Astrocyte (in vitro differentiated cells and primary cell): ENCODE data around the gene LRRC15. TPM values are rescaled to one million over a fixed set of nuclear protein-coding genes. Genes with fewer than 3 reads are reported as not detected.

Source experiments
- DNase-seq: peaks from one replicate; pipeline ENCODE4 v3.0.0-alpha.2; 2010; ENCODE audit warnings: low read depth
- FAIRE-seq: peaks from 2 replicates; lab custom pipeline; 2011; peaks lifted over from hg19 to GRCh38; lab: Jason Lieb, UNC
- H2AFZ ChIP-seq: 2 replicates; pipeline ENCODE4 v1.6.0; 2012; ENCODE audit warnings: low read depth, low read length, inconsistent platforms
- H3K27ac ChIP-seq: 2 replicates; pipeline ENCODE4 v1.5.1; 2011; ENCODE audit warnings: low read depth, low read length, inconsistent platforms
- H3K27me3 ChIP-seq: 2 replicates; pipeline ENCODE4 v1.6.0; 2011; ENCODE audit warnings: low read length, inconsistent platforms; ENCODE audit not compliant: insufficient read depth
- H3K36me3 ChIP-seq: 2 replicates; pipeline ENCODE4 v1.5.1; 2011; ENCODE audit warnings: low read length, inconsistent platforms; ENCODE audit not compliant: insufficient read depth
- H3K4me1 ChIP-seq: 2 replicates; pipeline ENCODE4 v1.5.1; 2011; ENCODE audit warnings: low read length, inconsistent platforms; ENCODE audit not compliant: insufficient read depth
- H3K4me2 ChIP-seq: 2 replicates; pipeline ENCODE4 v1.6.0; 2012; ENCODE audit warnings: low read length, inconsistent platforms
- H3K4me3 ChIP-seq: 2 replicates; pipeline ENCODE4 v1.5.1; 2011; ENCODE audit warnings: low read depth, mild to moderate bottlenecking, low read length, inconsistent platforms; ENCODE audit not compliant: insufficient read depth
- H3K79me2 ChIP-seq: 2 replicates; pipeline ENCODE4 v1.6.0; 2012; ENCODE audit warnings: mild to moderate bottlenecking, low read length, inconsistent platforms; ENCODE audit not compliant: insufficient read depth
- H3K9ac ChIP-seq: 2 replicates; pipeline ENCODE4 v1.6.0; 2012; ENCODE audit warnings: mild to moderate bottlenecking, low read length, inconsistent platforms
- H3K9me3 ChIP-seq: 2 replicates; pipeline ENCODE4 v1.5.1; 2012; ENCODE audit warnings: low read depth, mild to moderate bottlenecking, low read length, inconsistent platforms; ENCODE audit not compliant: insufficient read depth
- H4K20me1 ChIP-seq: 2 replicates; pipeline ENCODE4 v1.6.0; 2012; ENCODE audit warnings: low read length, inconsistent platforms; ENCODE audit not compliant: insufficient read depth
- H3K27ac Mint-ChIP-seq: one replicate; pipeline ENCODE4 v1.8.0; 2021; ENCODE audit warnings: mild to moderate bottlenecking, mixed read lengths; ENCODE audit not compliant: unreplicated experiment
- H3K27me3 Mint-ChIP-seq: one replicate; pipeline ENCODE4 v1.8.0; 2021; ENCODE audit warnings: low read depth, mixed read lengths; ENCODE audit not compliant: unreplicated experiment
- H3K36me3 Mint-ChIP-seq: one replicate; pipeline ENCODE4 v1.8.0; 2021; ENCODE audit warnings: low read depth, mixed read lengths; ENCODE audit not compliant: unreplicated experiment
- H3K4me1 Mint-ChIP-seq: one replicate; pipeline ENCODE4 v1.8.0; 2021; ENCODE audit warnings: low read depth, mixed read lengths; ENCODE audit not compliant: unreplicated experiment
- H3K4me3 Mint-ChIP-seq: one replicate; pipeline ENCODE4 v1.8.0; 2021; ENCODE audit warnings: mild to moderate bottlenecking, moderate library complexity, mixed read lengths; ENCODE audit not compliant: unreplicated experiment
- H3K9me3 Mint-ChIP-seq: one replicate; pipeline ENCODE4 v1.8.0; 2021; ENCODE audit warnings: mild to moderate bottlenecking, mixed read lengths; ENCODE audit not compliant: unreplicated experiment
- CTCF ChIP-seq: IDR thresholded peaks from 2 replicates; pipeline ENCODE4 v1.5.1; 2011; ENCODE audit warnings: low read depth, mild to moderate bottlenecking, inconsistent platforms, low read length, moderate library complexity; ENCODE audit not compliant: insufficient read depth
- EZH2 ChIP-seq: IDR thresholded peaks from 2 replicates; pipeline ENCODE4 v1.6.1; 2012; ENCODE audit warnings: mild to moderate bottlenecking, low read length, inconsistent platforms; ENCODE audit not compliant: insufficient read depth
- total RNA-seq: library from RNA; stranded (reverse); gene quantifications from 2 replicates; pipeline ENCODE4 v1.2.1, GENCODE V29; 2021

LRRC15 gene
- total RNA-seq, 1 donor from 2014 or later, result 1.4 TPM

- Mint-ChIP-seq H3K36me3 (no peaks in the 10 kb centered on the region), H3K27me3 (peaks cover 34% of the 10 kb centered on the region), H3K4me1 (peaks cover 26% of the 10 kb centered on the region), H3K27ac (no peak overlapping the region), H3K4me3 (no peak overlapping the region), H3K9me3 (peaks cover 3% of the 10 kb centered on the region)
- Histone ChIP-seq H3K9me3 (no peaks in the 10 kb centered on the region), H2AFZ (no peak overlapping the region), H3K27me3 (peaks cover 12% of the 10 kb centered on the region), H3K79me2 (no peaks in the 10 kb centered on the region), H3K4me3 (no peak overlapping the region), H3K4me1 (peaks cover 27% of the 10 kb centered on the region), H3K36me3 (no peaks in the 10 kb centered on the region), H3K27ac (no peak overlapping the region), H3K9ac (no peak overlapping the region), H4K20me1 (no peaks in the 10 kb centered on the region), H3K4me2 (peak overlapping the region; percentile 64)
- no peak for FAIRE-seq
- DNase-seq, result no peak
- TF ChIP-seq CTCF, result no peak
- TF ChIP-seq EZH2, result no peak
Measured at GRCh38 chr3:194364314-194364651, 5.3 kb downstream of the LRRC15 start.

DNA sequence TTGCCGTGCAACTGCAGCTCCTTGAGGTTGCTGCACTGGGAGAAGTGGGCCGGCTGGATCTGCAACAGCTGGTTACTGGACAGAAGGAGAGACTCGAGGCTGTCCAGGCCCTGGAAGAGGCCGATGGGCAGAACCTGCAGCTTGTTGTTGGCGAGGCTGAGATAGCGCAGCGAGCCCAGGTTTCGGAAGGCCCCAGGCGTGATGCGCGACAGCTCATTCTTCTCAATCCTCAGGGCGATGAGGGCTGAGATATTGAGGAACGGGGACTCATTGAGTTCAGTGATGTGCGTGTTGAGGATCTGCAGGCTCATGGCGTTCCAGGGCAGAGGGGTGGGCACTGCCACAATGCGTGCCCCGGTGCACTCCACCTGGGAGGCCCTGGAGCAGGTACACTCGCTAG lies 9.0 kb downstream of the LRRC15 start:
- Histone ChIP-seq H3K79me2 (no peaks in the 10 kb centered on the region), H3K4me2 (no peak overlapping the region), H3K27ac (no peak overlapping the region), H3K4me1 (peaks cover 14% of the 10 kb centered on the region), H3K9me3 (no peaks in the 10 kb centered on the region), H4K20me1 (no peaks in the 10 kb centered on the region), H3K4me3 (no peak overlapping the region), H2AFZ (no peak overlapping the region), H3K36me3 (no peaks in the 10 kb centered on the region), H3K9ac (no peak overlapping the region), H3K27me3 (peaks cover 25% of the 10 kb centered on the region)
- no peak for DNase-seq
- no peak for TF ChIP-seq CTCF
- no peak for TF ChIP-seq EZH2
- peaks cover 8% of the 10 kb centered on the region for H3K9me3 Mint-ChIP-seq
- FAIRE-seq, result no peak
- H3K4me1 Mint-ChIP-seq, result peaks cover 9% of the 10 kb centered on the region
- H3K27me3 Mint-ChIP-seq, result peaks cover 59% of the 10 kb centered on the region
- no peaks in the 10 kb centered on the region for H3K36me3 Mint-ChIP-seq
- no peak overlapping the region for H3K27ac Mint-ChIP-seq
- no peak overlapping the region for H3K4me3 Mint-ChIP-seq

DNA sequence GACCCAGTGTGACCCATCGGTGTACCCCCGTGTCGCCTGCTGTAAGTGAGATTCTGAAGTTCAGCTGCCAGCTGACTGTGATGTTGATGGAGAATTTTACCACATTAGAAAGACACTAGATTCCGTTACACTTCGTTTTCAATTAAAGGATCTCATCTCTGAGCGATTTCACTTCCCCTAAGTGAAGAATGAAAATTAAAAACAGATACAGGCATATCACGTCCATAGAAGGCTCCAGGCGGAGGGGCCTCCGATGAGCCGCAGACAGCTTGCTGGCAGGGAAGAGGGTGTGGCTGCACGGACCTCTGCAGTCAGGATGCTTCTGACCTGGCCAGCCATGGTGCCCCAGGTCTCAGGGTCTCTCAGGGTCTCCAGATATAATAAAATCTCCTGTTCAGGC lies 11.9 kb downstream of the LRRC15 start:
- Mint-ChIP-seq H3K27ac (no peak overlapping the region), H3K4me1 (no peaks in the 10 kb centered on the region)

More for the DNA sequence above, 11.9 kb downstream of the LRRC15 start:
- Histone ChIP-seq H3K79me2 (no peaks in the 10 kb centered on the region), H3K4me2 (no peak overlapping the region), H3K4me1 (no peaks in the 10 kb centered on the region), H3K4me3 (no peak overlapping the region), H3K27ac (no peak overlapping the region), H2AFZ (no peak overlapping the region), H3K9me3 (no peaks in the 10 kb centered on the region), H3K9ac (no peak overlapping the region), H3K27me3 (peaks cover 25% of the 10 kb centered on the region), H3K36me3 (no peaks in the 10 kb centered on the region), H4K20me1 (no peaks in the 10 kb centered on the region)
- H3K27me3 Mint-ChIP-seq, result peaks cover 62% of the 10 kb centered on the region
- peaks cover 8% of the 10 kb centered on the region for H3K9me3 Mint-ChIP-seq
- TF ChIP-seq CTCF (no peak), EZH2 (no peak)
- H3K4me3 Mint-ChIP-seq, result no peak overlapping the region
- FAIRE-seq (no peak), DNase-seq (no peak)
- H3K36me3 Mint-ChIP-seq, result no peaks in the 10 kb centered on the region
